IMR-90 (cell line): ENCODE measurements around the gene ZNF586. TPM values are rescaled to one million over a fixed set of nuclear protein-coding genes. Genes with fewer than 3 reads are reported as not detected.

Source experiments
- ATAC-seq: fragments of 200-7000 bp; cut with Tn5 transposase; 2 replicates; pipeline ENCODE4 v1.9.1; 2020; ENCODE audit warnings: low read depth, mild to moderate bottlenecking, moderate library complexity
- BruUV-seq: library from RNA; stranded (reverse); fragments of 400-500 nt; replicated peaks from 2 replicates; lab custom pipeline; 2021; lab: Mats Ljungman, UMichigan
- CTCF ChIA-PET: fragments of 300-600 bp; formaldehyde crosslinking; extraction: SDS; loops from one replicate; lab custom pipeline; 2021; ENCODE audit warnings: antibody characterized with exemption; lab: Yijun Ruan, JAX
- POLR2A ChIA-PET: fragments of 300-600 bp; sonication (Branson Sonifier 250); formaldehyde crosslinking; loops from one replicate; lab custom pipeline; 2022; ENCODE audit warnings: antibody characterized with exemption; ENCODE audit not compliant: unreplicated experiment; lab: Charles Lee
- DNase-seq: peaks from one replicate; pipeline ENCODE4 v3.0.0; 2013
- H2AFZ ChIP-seq: replicated peaks from 2 replicates; pipeline ENCODE3; 2013; ENCODE audit warnings: low read length, mild to moderate bottlenecking; ENCODE audit not compliant: poor library complexity
- H2AK5ac ChIP-seq: 2 replicates; pipeline ENCODE4 v1.6.1; 2013; ENCODE audit warnings: low read depth, low read length, inconsistent platforms
- H2AK9ac ChIP-seq: replicated peaks from 2 replicates; pipeline ENCODE3; 2013; ENCODE audit warnings: mild to moderate bottlenecking, low read depth, low read length, moderate library complexity; ENCODE audit not compliant: poor library complexity
- H2BK120ac ChIP-seq: 2 replicates; pipeline ENCODE4 v1.6.1; 2013; ENCODE audit warnings: low read depth, low read length, inconsistent platforms
- H2BK15ac ChIP-seq: 3 replicates; pipeline ENCODE4 v1.6.1; 2013; ENCODE audit warnings: low read depth, low read length, inconsistent platforms
- H2BK20ac ChIP-seq: 2 replicates; pipeline ENCODE4 v1.6.1; 2013; ENCODE audit warnings: low read depth, mild to moderate bottlenecking, inconsistent platforms, low read length, moderate library complexity
- H2BK5ac ChIP-seq: 2 replicates; pipeline ENCODE4 v1.6.1; 2013; ENCODE audit warnings: mild to moderate bottlenecking, low read depth, low read length, inconsistent platforms; ENCODE audit not compliant: poor library complexity, severe bottlenecking
- H3K14ac ChIP-seq: replicated peaks from 2 replicates; pipeline ENCODE4 v1.6.1; 2013; ENCODE audit warnings: low read depth, low read length, inconsistent platforms
- H3K18ac ChIP-seq: 2 replicates; pipeline ENCODE4 v1.6.1; 2013; ENCODE audit warnings: low read depth, low read length, control low read depth
- H3K23ac ChIP-seq: 2 replicates; pipeline ENCODE4 v1.6.1; 2013; ENCODE audit warnings: low read depth, low read length, inconsistent platforms
- H3K27ac ChIP-seq: 2 replicates; pipeline ENCODE4 v1.5.1; 2013; ENCODE audit warnings: mild to moderate bottlenecking, control low read depth, low read length; ENCODE audit not compliant: insufficient read depth
- H3K27me3 ChIP-seq: 2 replicates; pipeline ENCODE4 v1.6.1; 2013; ENCODE audit warnings: low read length; ENCODE audit not compliant: control insufficient read depth, insufficient read depth
- H3K36me3 ChIP-seq: 2 replicates; pipeline ENCODE4 v1.6.1; 2013; ENCODE audit warnings: low read length, mixed read lengths; ENCODE audit not compliant: control insufficient read depth, insufficient read depth
- H3K4ac ChIP-seq: 2 replicates; pipeline ENCODE4 v1.6.1; 2013; ENCODE audit warnings: low read depth, low read length, inconsistent platforms
- H3K4me1 ChIP-seq: 2 replicates; pipeline ENCODE4 v1.6.1; 2013; ENCODE audit warnings: low read length, mixed read lengths; ENCODE audit not compliant: control insufficient read depth, insufficient read depth
- H3K4me2 ChIP-seq: 2 replicates; pipeline ENCODE4 v1.6.1; 2013; ENCODE audit warnings: low read depth, mild to moderate bottlenecking, control low read depth, low read length, moderate library complexity
- H3K4me3 ChIP-seq: 2 replicates; pipeline ENCODE4 v1.5.1; 2013; ENCODE audit warnings: low read depth, mild to moderate bottlenecking, control low read depth, low read length, moderate library complexity; ENCODE audit not compliant: insufficient read depth
- H3K56ac ChIP-seq: 2 replicates; pipeline ENCODE4 v1.6.1; 2013; ENCODE audit warnings: low read length, inconsistent platforms; ENCODE audit not compliant: insufficient read depth; ENCODE audit errors: extremely low read depth
- H3K79me1 ChIP-seq, 2 experiments: 2 replicates each; pipeline ENCODE4 v1.6.1; 2013; ENCODE audit warnings: low read length in 2 of 2, inconsistent platforms in 1 of 2, low read depth in 1 of 2
- H3K9ac ChIP-seq: 2 replicates; pipeline ENCODE4 v1.6.1; 2013; ENCODE audit warnings: low read depth, low read length, control low read depth
- H3K9me1 ChIP-seq: 2 replicates; pipeline ENCODE4 v1.6.1; 2013; ENCODE audit warnings: low read length, inconsistent platforms; ENCODE audit not compliant: insufficient read depth
- H3K9me3 ChIP-seq: 2 replicates; pipeline ENCODE4 v1.6.1; 2013; ENCODE audit warnings: low read length; ENCODE audit not compliant: control insufficient read depth, insufficient read depth
- H4K20me1 ChIP-seq: 2 replicates; pipeline ENCODE4 v1.6.1; 2013; ENCODE audit warnings: low read length, inconsistent platforms; ENCODE audit not compliant: insufficient read depth
- H4K5ac ChIP-seq: 2 replicates; pipeline ENCODE4 v1.6.1; 2013; ENCODE audit warnings: mild to moderate bottlenecking, low read depth, low read length, control low read depth
- H4K8ac ChIP-seq, 2 experiments: 2 replicates each; pipeline ENCODE4 v1.6.1; 2013; ENCODE audit warnings: low read depth in 2 of 2, low read length in 2 of 2, control low read depth in 1 of 2, inconsistent platforms in 1 of 2
- H4K91ac ChIP-seq: 2 replicates; pipeline ENCODE4 v1.6.1; 2013; ENCODE audit warnings: low read depth, low read length, inconsistent platforms; ENCODE audit not compliant: insufficient read depth
- BHLHE40 ChIP-seq: fragments of 150-350 bp; IDR thresholded peaks from 2 replicates; pipeline ENCODE4 v1.6.1; 2016; ENCODE audit warnings: mild to moderate bottlenecking, low read depth, low read length
- CEBPB ChIP-seq: IDR thresholded peaks from 2 replicates; pipeline ENCODE4 v1.6.1; 2012; ENCODE audit warnings: low read depth, low read length, improper control_type of control experiment
- CHD1 ChIP-seq: IDR thresholded peaks from 2 replicates; pipeline ENCODE4 v1.6.1; 2012; ENCODE audit warnings: low read depth, low read length, improper control_type of control experiment
- CTCF ChIP-seq: conservative IDR thresholded peaks from 2 replicates; pipeline ENCODE4 v1.5.1; 2012; ENCODE audit warnings: mild to moderate bottlenecking, low read depth, low read length, improper control_type of control experiment
- FOS ChIP-seq: fragments of 150-350 bp; IDR thresholded peaks from 2 replicates; pipeline ENCODE4 v1.6.1; 2016; ENCODE audit warnings: low read depth, low read length
- MAFK ChIP-seq: IDR thresholded peaks from 2 replicates; pipeline ENCODE4 v1.6.1; 2012; ENCODE audit warnings: low read depth, low read length, improper control_type of control experiment
- MAZ ChIP-seq: IDR thresholded peaks from 2 replicates; pipeline ENCODE4 v1.6.1; 2012; ENCODE audit warnings: low read depth, mild to moderate bottlenecking, low read length, improper control_type of control experiment, moderate library complexity, borderline replicate concordance
- MXI1 ChIP-seq: IDR thresholded peaks from 2 replicates; pipeline ENCODE4 v1.6.1; 2012; ENCODE audit warnings: low read depth, mild to moderate bottlenecking, low read length, moderate library complexity, borderline replicate concordance
- NFE2L2 ChIP-seq: fragments of 150-350 bp; IDR thresholded peaks from 2 replicates; pipeline ENCODE4 v1.6.1; 2016; ENCODE audit warnings: low read depth, mild to moderate bottlenecking, low read length
- POLR2A ChIP-seq: IDR thresholded peaks from 2 replicates; pipeline ENCODE4 v1.6.1; 2012; ENCODE audit warnings: mild to moderate bottlenecking, low read depth, low read length
- RAD21 ChIP-seq: IDR thresholded peaks from 2 replicates; pipeline ENCODE4 v1.6.1; 2012; ENCODE audit warnings: low read length, improper control_type of control experiment
- RCOR1 ChIP-seq: IDR thresholded peaks from 2 replicates; pipeline ENCODE4 v1.6.1; 2012; ENCODE audit warnings: mild to moderate bottlenecking, low read length, improper control_type of control experiment; ENCODE audit not compliant: insufficient replicate concordance
- RFX5 ChIP-seq: IDR thresholded peaks from 2 replicates; pipeline ENCODE4 v1.8.0; 2012; ENCODE audit warnings: low read depth, mild to moderate bottlenecking, low read length, moderate library complexity
- SMC3 ChIP-seq: fragments of 150-350 bp; IDR thresholded peaks from 2 replicates; pipeline ENCODE4 v1.6.1; 2016; ENCODE audit warnings: low read depth, mild to moderate bottlenecking, antibody characterized with exemption, low read length, moderate library complexity
- WGBS, 2 experiments: methylation state at CpG; one replicate each; pipeline versions ENCODE4 v1.1.5 to v1.1.7; 2013; ENCODE audit warnings: missing lambda C conversion rate in 2 of 2; ENCODE audit not compliant: insufficient read length in 1 of 2; ENCODE audit errors: extremely low coverage in 2 of 2; 5-methylcytosine and 5-hydroxymethylcytosine counted together
- dilution Hi-C: fragments of 300-500 bp; cut with HindIII; formaldehyde crosslinking; loops from one replicate; pipeline ENCODE4 v1.14.3; 2018; ENCODE audit warnings: low sequenced_read_pairs; ENCODE audit not compliant: unreplicated experiment
- in situ Hi-C: fragments of 300-500 bp; cut with MboI; formaldehyde crosslinking; loops from 3 replicates; pipeline ENCODE4 v1.14.3; 2019; ENCODE audit warnings: low sequenced_read_pairs, inconsistent platforms, mixed read lengths
- intact Hi-C: fragments of 100-400 bp; cut with micrococcal nuclease; formaldehyde crosslinking; loops from 2 replicates; pipeline ENCODE4 v1.10.0; 2022
- polyA plus RNA-seq, 3 experiments: library from polyadenylated mRNA; depleted of rRNA; stranded (reverse); fragments of >200 nt; gene quantifications; 2 replicates each; pipeline ENCODE4 v1.2.3, GENCODE V29; 2012; ENCODE audit warnings: low replicate concordance in 1 of 3
- total RNA-seq: library from RNA; depleted of rRNA; stranded (reverse); fragments of >200 nt; gene quantifications from 2 replicates; pipeline ENCODE4 v1.2.3, GENCODE V29; 2012
- TF ChIP-seq, protein P1 (sequence below): fragments of 150-350 bp; IDR thresholded peaks from 2 replicates; pipeline ENCODE4 v1.6.1; 2016; ENCODE audit warnings: low read depth, mild to moderate bottlenecking, low read length, moderate library complexity, borderline replicate concordance
- TF ChIP-seq, protein P2 (sequence below): fragments of 150-350 bp; IDR thresholded peaks from 2 replicates; pipeline ENCODE4 v1.6.1; 2017; ENCODE audit warnings: mild to moderate bottlenecking, antibody characterized with exemption, low read length, low read depth

Gene ZNF586
- total and polyA plus RNA-seq, 2 of the 4 experiments (the other 2 are of a cell fraction) = 5.6 to 18.6 TPM

- Histone ChIP-seq H4K8ac (no peak overlapping the region), H4K91ac (no peak overlapping the region), H3K9ac (no peak overlapping the region), H3K9me3 (peaks cover 56% of the 10 kb centered on the region), H3K4me1 (no peaks in the 10 kb centered on the region), H3K27me3 (no peaks in the 10 kb centered on the region), H2AK5ac (no peak overlapping the region), H4K5ac (no peak overlapping the region), H3K36me3 (peaks cover 41% of the 10 kb centered on the region), H2BK5ac (no peak overlapping the region), H2BK15ac (no peak overlapping the region), H3K23ac (no peak overlapping the region), H2AK9ac (no peak overlapping the region), H3K4me2 (no peak overlapping the region), H3K4me3 (no peak overlapping the region), H3K27ac (no peak overlapping the region), H2AFZ (no peak overlapping the region), H3K18ac (no peak overlapping the region), H4K20me1 (no peaks in the 10 kb centered on the region), H3K4ac (no peak overlapping the region), H3K56ac (no peak overlapping the region), H3K9me1 (no peaks in the 10 kb centered on the region), H3K79me1 (peaks cover 0 to 15% of the 10 kb centered on the region in 2 experiments; a peak in 2 of 4 replicates), H2BK20ac (no peak overlapping the region), H3K14ac (no peak overlapping the region), H2BK120ac (no peak overlapping the region)
- BruUV-seq = no TSS peak
- DNase-seq (no peak), ATAC-seq (no peak)
- in situ Hi-C loops (no loop called here), intact Hi-C loops (no loop called here), dilution Hi-C loops (no loop called here)
- no peak for TF ChIP-seq BHLHE40
- TF ChIP-seq, protein P1, sequence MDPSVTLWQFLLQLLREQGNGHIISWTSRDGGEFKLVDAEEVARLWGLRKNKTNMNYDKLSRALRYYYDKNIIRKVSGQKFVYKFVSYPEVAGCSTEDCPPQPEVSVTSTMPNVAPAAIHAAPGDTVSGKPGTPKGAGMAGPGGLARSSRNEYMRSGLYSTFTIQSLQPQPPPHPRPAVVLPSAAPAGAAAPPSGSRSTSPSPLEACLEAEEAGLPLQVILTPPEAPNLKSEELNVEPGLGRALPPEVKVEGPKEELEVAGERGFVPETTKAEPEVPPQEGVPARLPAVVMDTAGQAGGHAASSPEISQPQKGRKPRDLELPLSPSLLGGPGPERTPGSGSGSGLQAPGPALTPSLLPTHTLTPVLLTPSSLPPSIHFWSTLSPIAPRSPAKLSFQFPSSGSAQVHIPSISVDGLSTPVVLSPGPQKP = no peak
- TF ChIP-seq RAD21 = no peak
- no peak for TF ChIP-seq POLR2A
- no peak for TF ChIP-seq MAFK
- no peak for TF ChIP-seq CHD1
- no peak for TF ChIP-seq SMC3
- TF ChIP-seq CEBPB = no peak
- no peak for TF ChIP-seq RFX5
- no peak for TF ChIP-seq MXI1
- TF ChIP-seq CTCF = no peak
- TF ChIP-seq, protein P2, sequence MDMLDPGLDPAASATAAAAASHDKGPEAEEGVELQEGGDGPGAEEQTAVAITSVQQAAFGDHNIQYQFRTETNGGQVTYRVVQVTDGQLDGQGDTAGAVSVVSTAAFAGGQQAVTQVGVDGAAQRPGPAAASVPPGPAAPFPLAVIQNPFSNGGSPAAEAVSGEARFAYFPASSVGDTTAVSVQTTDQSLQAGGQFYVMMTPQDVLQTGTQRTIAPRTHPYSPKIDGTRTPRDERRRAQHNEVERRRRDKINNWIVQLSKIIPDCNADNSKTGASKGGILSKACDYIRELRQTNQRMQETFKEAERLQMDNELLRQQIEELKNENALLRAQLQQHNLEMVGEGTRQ = no peak
- no peak for TF ChIP-seq RCOR1
- TF ChIP-seq NFE2L2 = no peak
- no peak for TF ChIP-seq FOS
- TF ChIP-seq MAZ = no peak
- POLR2A ChIA-PET = no interaction called here
- CTCF ChIA-PET = no interaction called here
- no CpG with 5 or more reads among the region's 4 CpGs for WGBS, 2 experiments
Observed at GRCh38 chr19:57719901-57720519, 49.5 kb upstream of the ZNF586 start.
